ENCODE measurements around the gene HACD4.
A peak's percentile ranks its signal among the peaks of the same experiment; 100 is the strongest.
"Not testable (repeated sequence)": the region's sequence is repeated elsewhere in the genome, so short reads cannot be mapped to it uniquely, and the experiment has no call there.

HACD4 gene

GRCh38 chr9:20989923-20990341 is 41.5 kb downstream of the HACD4 start:
- Histone ChIP-seq H3K4me3 (ENCODE audit: extremely low read depth, insufficient read depth, low read length, poor library complexity, severe bottlenecking) (no peak overlapping the region), H3K36me3 (ENCODE audit: control insufficient read depth, insufficient read depth, low read length) (peaks cover 66% of the 10 kb centered on the region), H3K4me1 (ENCODE audit: control insufficient read depth, insufficient read depth, low read length, poor library complexity, severe bottlenecking) (no peaks in the 10 kb centered on the region), H3K27ac (ENCODE audit: low read depth, low read length, severe bottlenecking) (no peak overlapping the region), H3K9me3 (ENCODE audit: control insufficient read depth, low read length) (no peaks in the 10 kb centered on the region)
- 95 to 96% methylated on average over 6 of the region's 6 CpGs for WGBS, 2 experiments (ENCODE audit: insufficient coverage in 2 of 2)

GRCh38 chr9:20988671-20989315 is 42.6 kb downstream of the HACD4 start:
- H3K27ac ChIP-seq (ENCODE audit: low read depth, low read length, severe bottlenecking) = no peak overlapping the region
- H3K36me3 ChIP-seq (ENCODE audit: control insufficient read depth, insufficient read depth, low read length) = peaks cover 60% of the 10 kb centered on the region
- 80% methylated on average over 1 of the region's 3 CpGs; no CpG with 5 or more reads in 1 of the 2 experiments for WGBS, 2 experiments (ENCODE audit: insufficient coverage in 2 of 2)
- no peak overlapping the region for H3K4me3 ChIP-seq (ENCODE audit: extremely low read depth, insufficient read depth, low read length, poor library complexity, severe bottlenecking)
- no peaks in the 10 kb centered on the region for H3K9me3 ChIP-seq (ENCODE audit: control insufficient read depth, low read length)
- no peaks in the 10 kb centered on the region for H3K4me1 ChIP-seq (ENCODE audit: control insufficient read depth, insufficient read depth, low read length, poor library complexity, severe bottlenecking)

GRCh38 chr9:20988061-20988460 is 43.4 kb downstream of the HACD4 start:
- Histone ChIP-seq H3K4me1 (ENCODE audit: control insufficient read depth, insufficient read depth, low read length, poor library complexity, severe bottlenecking) (no peaks in the 10 kb centered on the region), H3K9me3 (ENCODE audit: control insufficient read depth, low read length) (no peaks in the 10 kb centered on the region), H3K27ac (ENCODE audit: low read depth, low read length, severe bottlenecking) (no peak overlapping the region), H3K4me3 (ENCODE audit: extremely low read depth, insufficient read depth, low read length, poor library complexity, severe bottlenecking) (no peak overlapping the region), H3K36me3 (ENCODE audit: control insufficient read depth, insufficient read depth, low read length) (peaks cover 54% of the 10 kb centered on the region)
- 80% methylated on average over 1 of the region's 3 CpGs; no CpG with 5 or more reads in 1 of the 2 experiments for WGBS, 2 experiments (ENCODE audit: insufficient coverage in 2 of 2)

- Histone ChIP-seq H3K27ac (ENCODE audit: low read depth, low read length, severe bottlenecking) (no peak overlapping the region), H3K9me3 (ENCODE audit: control insufficient read depth, low read length) (no peaks in the 10 kb centered on the region), H3K4me1 (ENCODE audit: control insufficient read depth, insufficient read depth, low read length, poor library complexity, severe bottlenecking) (no peaks in the 10 kb centered on the region), H3K4me3 (ENCODE audit: extremely low read depth, insufficient read depth, low read length, poor library complexity, severe bottlenecking) (no peak overlapping the region), H3K36me3 (ENCODE audit: control insufficient read depth, insufficient read depth, low read length) (peaks cover 49% of the 10 kb centered on the region)
- 86% methylated on average over 1 of the region's 1 CpG; no CpG with 5 or more reads in 1 of the 2 experiments for WGBS, 2 experiments (ENCODE audit: insufficient coverage in 2 of 2)
Measured at GRCh38 chr9:20987521-20987920, 43.9 kb downstream of the HACD4 start.

- Histone ChIP-seq H3K9me3 (ENCODE audit: control insufficient read depth, low read length) (no peaks in the 10 kb centered on the region), H3K27ac (ENCODE audit: low read depth, low read length, severe bottlenecking) (no peak overlapping the region), H3K4me1 (ENCODE audit: control insufficient read depth, insufficient read depth, low read length, poor library complexity, severe bottlenecking) (no peaks in the 10 kb centered on the region), H3K36me3 (ENCODE audit: control insufficient read depth, insufficient read depth, low read length) (peaks cover 47% of the 10 kb centered on the region), H3K4me3 (ENCODE audit: extremely low read depth, insufficient read depth, low read length, poor library complexity, severe bottlenecking) (no peak overlapping the region)
- WGBS, 2 experiments (ENCODE audit: insufficient coverage in 2 of 2) = 87 to 95% methylated on average over 6 of the region's 6 CpGs
Measured at GRCh38 chr9:20985851-20986600, 45.4 kb downstream of the HACD4 start.

GRCh38 chr9:20984506-20984905 is 46.9 kb downstream of the HACD4 start:
- no peak overlapping the region for H3K27ac ChIP-seq (ENCODE audit: low read depth, low read length, severe bottlenecking)
- 90 to 94% methylated on average over 1 to 2 of the region's 3 CpGs for WGBS, 2 experiments (ENCODE audit: insufficient coverage in 2 of 2)
- no peaks in the 10 kb centered on the region for H3K9me3 ChIP-seq (ENCODE audit: control insufficient read depth, low read length)

GRCh38 chr9:20981486-20981885 is 50.0 kb downstream of the HACD4 start:
- no peaks in the 10 kb centered on the region for H3K9me3 ChIP-seq (ENCODE audit: control insufficient read depth, low read length)
- H3K4me1 ChIP-seq (ENCODE audit: control insufficient read depth, insufficient read depth, low read length, poor library complexity, severe bottlenecking) = no peaks in the 10 kb centered on the region
- no peak overlapping the region for H3K27ac ChIP-seq (ENCODE audit: low read depth, low read length, severe bottlenecking)
- no peak overlapping the region for H3K4me3 ChIP-seq (ENCODE audit: extremely low read depth, insufficient read depth, low read length, poor library complexity, severe bottlenecking)
- H3K36me3 ChIP-seq (ENCODE audit: control insufficient read depth, insufficient read depth, low read length) = peaks cover 35% of the 10 kb centered on the region
- 89% methylated on average over 1 of the region's 2 CpGs; no CpG with 5 or more reads in 1 of the 2 experiments for WGBS, 2 experiments (ENCODE audit: insufficient coverage in 2 of 2)

More at GRCh38 chr9:20984506-20984905, 46.9 kb downstream of the HACD4 start:
- Histone ChIP-seq H3K4me1 (ENCODE audit: control insufficient read depth, insufficient read depth, low read length, poor library complexity, severe bottlenecking) (no peaks in the 10 kb centered on the region), H3K36me3 (ENCODE audit: control insufficient read depth, insufficient read depth, low read length) (peaks cover 35% of the 10 kb centered on the region), H3K4me3 (ENCODE audit: extremely low read depth, insufficient read depth, low read length, poor library complexity, severe bottlenecking) (no peak overlapping the region)

- peak overlapping the region; percentile 11 for H3K27ac ChIP-seq (ENCODE audit: low read depth, low read length, severe bottlenecking)
- H3K9me3 ChIP-seq (ENCODE audit: control insufficient read depth, low read length) = no peaks in the 10 kb centered on the region
- no peak overlapping the region for H3K4me3 ChIP-seq (ENCODE audit: extremely low read depth, insufficient read depth, low read length, poor library complexity, severe bottlenecking)
- 100% methylated on average over 1 of the region's 3 CpGs; no CpG with 5 or more reads in 1 of the 2 experiments for WGBS, 2 experiments (ENCODE audit: insufficient coverage in 2 of 2)
- H3K4me1 ChIP-seq (ENCODE audit: control insufficient read depth, insufficient read depth, low read length, poor library complexity, severe bottlenecking) = no peaks in the 10 kb centered on the region
- peaks cover 35% of the 10 kb centered on the region for H3K36me3 ChIP-seq (ENCODE audit: control insufficient read depth, insufficient read depth, low read length)
Measured at GRCh38 chr9:20980832-20981455, 50.5 kb downstream of the HACD4 start.

GRCh38 chr9:20978249-20978648 is 53.2 kb downstream of the HACD4 start:
- H3K4me3 ChIP-seq (ENCODE audit: extremely low read depth, insufficient read depth, low read length, poor library complexity, severe bottlenecking) = no peak overlapping the region
- H3K9me3 ChIP-seq (ENCODE audit: control insufficient read depth, low read length) = no peaks in the 10 kb centered on the region
- WGBS, 2 experiments (ENCODE audit: insufficient coverage in 2 of 2) = 100% methylated on average over 1 of the region's 2 CpGs; no CpG with 5 or more reads in 1 of the 2 experiments
- no peaks in the 10 kb centered on the region for H3K4me1 ChIP-seq (ENCODE audit: control insufficient read depth, insufficient read depth, low read length, poor library complexity, severe bottlenecking)
- H3K27ac ChIP-seq (ENCODE audit: low read depth, low read length, severe bottlenecking) = no peak overlapping the region
- H3K36me3 ChIP-seq (ENCODE audit: control insufficient read depth, insufficient read depth, low read length) = peaks cover 29% of the 10 kb centered on the region

- not testable (repeated sequence) for H3K4me3 ChIP-seq (ENCODE audit: extremely low read depth, insufficient read depth, low read length, poor library complexity, severe bottlenecking); H3K9me3 ChIP-seq (ENCODE audit: control insufficient read depth, low read length); H3K27ac ChIP-seq (ENCODE audit: low read depth, low read length, severe bottlenecking); H3K4me1 ChIP-seq (ENCODE audit: control insufficient read depth, insufficient read depth, low read length, poor library complexity, severe bottlenecking)
- H3K36me3 ChIP-seq (ENCODE audit: control insufficient read depth, insufficient read depth, low read length) = peaks cover 19% of the 10 kb centered on the region
- WGBS, 2 experiments (ENCODE audit: insufficient coverage in 2 of 2) = 96% methylated on average over 2 of the region's 2 CpGs; no CpG with 5 or more reads in 1 of the 2 experiments
Measured at GRCh38 chr9:20974191-20974938, 57.1 kb downstream of the HACD4 start.
